Liver (tissue), 9 donors: ENCODE results near the gene TAS2R20. TPM values are rescaled to one million over a fixed set of nuclear protein-coding genes. Genes with fewer than 3 reads are reported as not detected.
A peak's percentile ranks its signal among the peaks of the same experiment; 100 is the strongest.

Experiments
- DNase-seq: peaks from one replicate; pipeline ENCODE4 v3.0.0-alpha.2; 2017; ENCODE audit warnings: low spot score
- H3K27ac ChIP-seq, 2 donors: one replicate each; pipeline ENCODE4 v1.7.0; 2013; ENCODE audit warnings: inconsistent platforms in 2 of 2, low read length in 2 of 2, control low read depth in 1 of 2, low read depth in 1 of 2, mild to moderate bottlenecking in 1 of 2
- H3K27me3 ChIP-seq, 4 donors: one replicate each; pipeline versions ENCODE4 v1.6.1 to v1.7.0; 2013; ENCODE audit warnings: low read length in 3 of 4, inconsistent platforms in 1 of 4, mild to moderate bottlenecking in 1 of 4, moderate library complexity in 1 of 4; ENCODE audit not compliant: control insufficient read depth in 4 of 4, insufficient read depth in 4 of 4
- H3K36me3 ChIP-seq, 4 donors: one replicate each; pipeline versions ENCODE4 v1.6.1 to v1.7.0; 2013; ENCODE audit warnings: low read length in 3 of 4, mild to moderate bottlenecking in 3 of 4, low read depth in 1 of 4, moderate library complexity in 1 of 4; ENCODE audit not compliant: control insufficient read depth in 4 of 4, insufficient read depth in 3 of 4
- H3K4me1 ChIP-seq, 4 donors: one replicate each; pipeline versions ENCODE4 v1.6.1 to v1.7.0; 2013; ENCODE audit warnings: low read length in 3 of 4, mild to moderate bottlenecking in 3 of 4, moderate library complexity in 1 of 4; ENCODE audit not compliant: control insufficient read depth in 4 of 4, insufficient read depth in 4 of 4
- H3K4me3 ChIP-seq, 3 donors: one replicate each; pipeline versions ENCODE4 v1.6.1 to v1.7.0; 2013; ENCODE audit warnings: low read length in 3 of 3, control low read depth in 1 of 3, low read depth in 1 of 3, mild to moderate bottlenecking in 1 of 3
- H3K9ac ChIP-seq, 2 donors: one replicate each; pipeline ENCODE4 v1.7.0; 2013; ENCODE audit warnings: low read length in 2 of 2, mild to moderate bottlenecking in 2 of 2, moderate library complexity in 2 of 2, control low read depth in 1 of 2, low read depth in 1 of 2
- H3K9me3 ChIP-seq, 4 donors: one replicate each; pipeline versions ENCODE4 v1.6.1 to v1.7.0; 2013; ENCODE audit warnings: low read length in 3 of 4; ENCODE audit not compliant: control insufficient read depth in 4 of 4
- ATF3 ChIP-seq: IDR thresholded peaks from 2 replicates; pipeline ENCODE4 v1.6.1; 2016; ENCODE audit warnings: antibody characterized with exemption
- CTCF ChIP-seq: fragments of 150-350 bp; IDR thresholded peaks from 2 replicates; pipeline ENCODE4 v1.5.1; 2017; ENCODE audit warnings: improper control_type of control experiment, low read depth, low read length; ENCODE audit not compliant: missing input control
- EGR1 ChIP-seq, 2 donors: IDR thresholded peaks; 2 replicates each; pipeline ENCODE4 v1.6.1; 2016 to 2018; ENCODE audit warnings: antibody characterized with exemption in 2 of 2, low read depth in 2 of 2
- FOXA1 ChIP-seq: IDR thresholded peaks from 2 replicates; pipeline ENCODE4 v1.6.1; 2016; ENCODE audit warnings: antibody characterized with exemption
- FOXA2 ChIP-seq: IDR thresholded peaks from 2 replicates; pipeline ENCODE4 v1.6.1; 2016; ENCODE audit warnings: antibody characterized with exemption
- GABPA ChIP-seq, 2 donors: IDR thresholded peaks in 1 of 2; conservative IDR thresholded peaks in 1 of 2; 2 replicates each; pipeline ENCODE4 v1.6.1; 2016; ENCODE audit warnings: antibody characterized with exemption in 2 of 2, mild to moderate bottlenecking in 1 of 2, moderate library complexity in 1 of 2
- HNF4A ChIP-seq, 2 donors: conservative IDR thresholded peaks; 2 replicates each; pipeline ENCODE4 v1.6.1; 2016; ENCODE audit warnings: antibody characterized with exemption in 2 of 2, mild to moderate bottlenecking in 2 of 2
- HNF4G ChIP-seq: IDR thresholded peaks from 2 replicates; pipeline ENCODE4 v1.6.1; 2016; ENCODE audit warnings: antibody characterized with exemption
- JUND ChIP-seq, 2 donors: IDR thresholded peaks; 2 replicates each; pipeline ENCODE4 v1.6.1; 2016; ENCODE audit warnings: antibody characterized with exemption in 2 of 2
- MAX ChIP-seq: IDR thresholded peaks from 2 replicates; pipeline ENCODE4 v1.6.1; 2016; ENCODE audit warnings: antibody characterized with exemption
- NR2F2 ChIP-seq: IDR thresholded peaks from 2 replicates; pipeline ENCODE4 v1.6.1; 2016; ENCODE audit warnings: antibody characterized with exemption
- RAD21 ChIP-seq, 2 donors: IDR thresholded peaks; 2 replicates each; pipeline ENCODE4 v1.6.1; 2016; ENCODE audit warnings: antibody characterized with exemption in 2 of 2, mild to moderate bottlenecking in 2 of 2
- REST ChIP-seq: IDR thresholded peaks from 2 replicates; pipeline ENCODE4 v1.6.1; 2016; ENCODE audit warnings: antibody characterized with exemption, mild to moderate bottlenecking
- RXRA ChIP-seq, 2 donors: IDR thresholded peaks; 2 replicates each; pipeline ENCODE4 v1.6.1; 2017 to 2018; ENCODE audit warnings: antibody characterized with exemption in 2 of 2, mild to moderate bottlenecking in 1 of 2
- SP1 ChIP-seq: IDR thresholded peaks from 2 replicates; pipeline ENCODE4 v1.6.1; 2018; ENCODE audit warnings: antibody characterized with exemption, mild to moderate bottlenecking
- TAF1 ChIP-seq: conservative IDR thresholded peaks from 2 replicates; pipeline ENCODE4 v1.6.1; 2016; ENCODE audit warnings: antibody characterized with exemption, mild to moderate bottlenecking
- YY1 ChIP-seq: IDR thresholded peaks from 2 replicates; pipeline ENCODE4 v1.6.1; 2016; ENCODE audit warnings: antibody characterized with exemption, mild to moderate bottlenecking
- ZBTB33 ChIP-seq: IDR thresholded peaks from 2 replicates; pipeline ENCODE4 v1.6.1; 2016; ENCODE audit warnings: antibody characterized with exemption
- WGBS: extraction: QIAGEN DNeasy Blood & Tissue Kit; methylation state at CpG from one replicate; pipeline ENCODE4 v1.1.7; 2013; 5-methylcytosine and 5-hydroxymethylcytosine counted together
- polyA plus RNA-seq, 2 donors: library from polyadenylated mRNA; stranded (reverse) in 1 of 2; unstranded in 1 of 2; fragments of 200-250 nt in 1 of 2; fragments of >200 nt in 1 of 2; fragmentation: Nextera tagmentation in 1 of 2; extraction: Ambion mirVana in 1 of 2; gene quantifications; one replicate each; pipeline versions ENCODE4 v1.2.1 to v1.2.3, GENCODE V29; 2013 to 2015
- total RNA-seq, 2 donors: library from RNA; depleted of rRNA; stranded (reverse); fragments of >200 nt; gene quantifications; one replicate each; pipeline ENCODE4 v1.2.3, GENCODE V29; 2014
- donor health status: healthy.
- donor health status: healthy.
- donor health status: healthy.
- donor health status: healthy.
- donor health status: healthy.

TAS2R20 gene
- total and polyA plus RNA-seq, 4 donors = 0.03 to 5.9 (median 0.92) TPM

DNA sequence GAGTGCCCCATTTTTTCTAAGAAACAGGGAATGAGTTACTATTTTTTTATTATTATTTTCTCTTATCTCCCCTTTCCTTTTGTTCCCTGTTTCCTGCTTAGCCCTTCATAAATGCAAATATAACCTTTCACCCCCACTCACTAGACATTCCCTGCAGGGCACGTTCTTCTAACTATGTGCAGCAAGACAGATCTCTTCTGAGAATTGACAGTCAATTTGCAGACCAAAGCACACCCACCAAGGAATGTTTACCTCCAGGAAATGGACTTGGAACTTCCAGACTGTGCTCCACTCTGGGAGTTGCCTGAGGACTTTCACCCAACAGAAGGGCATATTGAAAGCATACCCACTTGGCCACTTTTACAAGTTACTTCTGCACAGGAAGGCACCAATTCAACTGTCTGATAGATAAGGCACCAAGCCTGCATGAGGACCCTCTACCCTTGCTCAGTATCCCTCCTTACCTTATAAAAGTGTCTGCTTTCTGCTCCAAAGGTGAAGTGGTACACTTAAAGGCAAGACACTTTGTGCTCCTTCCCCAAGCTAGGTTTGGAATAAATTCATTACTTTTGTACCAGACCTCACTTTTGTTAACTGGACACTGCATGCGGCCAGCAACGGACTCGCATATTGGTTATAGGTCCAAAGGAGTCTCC lies 17.8 kb upstream of the TAS2R20 start:
- TF ChIP-seq GABPA (IDR thresholded peaks at IDR 0.05 in 1 of 2, conservative IDR thresholded peaks at IDR 0.05 in 1 of 2) (no peak), TAF1 (no peak), CTCF (no peak), EGR1 (IDR thresholded peaks at IDR 0.05; ENCODE audit: low read depth in 2 of 2) (no peak), MAX (peak; percentile 21), ATF3 (no peak), FOXA2 (no peak), RAD21 (IDR thresholded peaks at IDR 0.05) (peak in 1 of 2 donors; percentile 5), REST (no peak), NR2F2 (no peak), HNF4G (peak; percentile 33), SP1 (no peak), RXRA (IDR thresholded peaks at IDR 0.05) (peak in 1 of 2 donors; percentile 22), HNF4A (conservative IDR thresholded peaks at IDR 0.05) (peak; percentile 75 to 83), JUND (IDR thresholded peaks at IDR 0.05) (no peak), ZBTB33 (no peak), FOXA1 (peak; percentile 18), YY1 (no peak)
- WGBS = 73% methylated on average over 4 of the region's 4 CpGs
- no peaks in the 10 kb centered on the region for H3K27me3 ChIP-seq
- no peak overlapping the region for H3K27ac ChIP-seq
- H3K9ac ChIP-seq = no peak overlapping the region
- no peaks in the 10 kb centered on the region for H3K36me3 ChIP-seq
- peaks cover 0 to 10% (median 4%) of the 10 kb centered on the region in 4 donors for H3K4me1 ChIP-seq
- H3K9me3 ChIP-seq = no peaks in the 10 kb centered on the region
- no peak overlapping the region for H3K4me3 ChIP-seq
- no peak for DNase-seq
